ENCODE data around the gene COASY. TPM values are rescaled to one million over a fixed set of nuclear protein-coding genes. Genes with fewer than 3 reads are reported as not detected.

COASY gene
- total and polyA plus RNA-seq, 2 experiments from 2014 or later, result 60.1 to 72.1 TPM

DNA sequence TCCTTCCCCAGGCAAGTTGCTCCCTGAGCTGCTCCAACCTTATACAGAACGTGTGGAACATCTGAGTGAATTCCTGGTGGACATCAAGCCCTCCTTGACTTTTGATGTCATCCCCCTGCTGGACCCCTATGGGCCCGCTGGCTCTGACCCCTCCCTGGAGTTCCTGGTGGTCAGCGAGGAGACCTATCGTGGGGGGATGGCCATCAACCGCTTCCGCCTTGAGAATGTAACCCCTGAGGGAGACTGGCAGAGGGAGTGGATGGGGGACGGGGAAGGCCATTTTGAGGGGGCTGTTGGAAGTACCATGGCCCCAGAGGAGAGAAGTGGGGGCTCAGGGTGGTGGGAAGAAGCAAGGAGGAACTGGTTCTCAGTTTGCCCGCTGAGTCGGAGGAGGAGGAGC lies 2.0 kb downstream of the COASY start:
- peaks cover 27% of the 10 kb centered on the region for H3K79me2 ChIP-seq (replicated peaks; ENCODE audit: insufficient read depth)

More for the DNA sequence above, 2.0 kb downstream of the COASY start:
- H4K20me1 ChIP-seq (replicated peaks; ENCODE audit: insufficient read depth), result no peaks in the 10 kb centered on the region
- Mint-ChIP-seq H3K36me3 (ENCODE audit: low read depth) (peaks cover 38% of the 10 kb centered on the region), H3K4me1 (peaks cover 24% of the 10 kb centered on the region), H3K4me3 (peak overlapping the region; percentile 96), H3K27ac (no peak overlapping the region), H3K27me3 (ENCODE audit: insufficient read depth, low read depth, poor library complexity) (peaks cover 16% of the 10 kb centered on the region), H3K9me3 (no peaks in the 10 kb centered on the region)
- TF ChIP-seq POLR2AphosphoS5 (IDR thresholded peaks at IDR 0.05; ENCODE audit: low read depth) (no peak), ZNF331 (CRISPR knock-in tag; IDR thresholded peaks at IDR 0.05; ENCODE audit: low read depth) (no peak), CREB1 (CRISPR knock-in tag; IDR thresholded peaks at IDR 0.05; ENCODE audit: low read depth) (no peak), EZH2 (IDR thresholded peaks at IDR 0.05; ENCODE audit: low read depth, unreplicated experiment) (no peak)
- TF ChIP-seq, protein P1, sequence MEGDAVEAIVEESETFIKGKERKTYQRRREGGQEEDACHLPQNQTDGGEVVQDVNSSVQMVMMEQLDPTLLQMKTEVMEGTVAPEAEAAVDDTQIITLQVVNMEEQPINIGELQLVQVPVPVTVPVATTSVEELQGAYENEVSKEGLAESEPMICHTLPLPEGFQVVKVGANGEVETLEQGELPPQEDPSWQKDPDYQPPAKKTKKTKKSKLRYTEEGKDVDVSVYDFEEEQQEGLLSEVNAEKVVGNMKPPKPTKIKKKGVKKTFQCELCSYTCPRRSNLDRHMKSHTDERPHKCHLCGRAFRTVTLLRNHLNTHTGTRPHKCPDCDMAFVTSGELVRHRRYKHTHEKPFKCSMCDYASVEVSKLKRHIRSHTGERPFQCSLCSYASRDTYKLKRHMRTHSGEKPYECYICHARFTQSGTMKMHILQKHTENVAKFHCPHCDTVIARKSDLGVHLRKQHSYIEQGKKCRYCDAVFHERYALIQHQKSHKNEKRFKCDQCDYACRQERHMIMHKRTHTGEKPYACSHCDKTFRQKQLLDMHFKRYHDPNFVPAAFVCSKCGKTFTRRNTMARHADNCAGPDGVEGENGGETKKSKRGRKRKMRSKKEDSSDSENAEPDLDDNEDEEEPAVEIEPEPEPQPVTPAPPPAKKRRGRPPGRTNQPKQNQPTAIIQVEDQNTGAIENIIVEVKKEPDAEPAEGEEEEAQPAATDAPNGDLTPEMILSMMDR (conservative IDR thresholded peaks at IDR 0.05; ENCODE audit: low read depth in 2 of 2), result no peak
- TF ChIP-seq, protein P2, sequence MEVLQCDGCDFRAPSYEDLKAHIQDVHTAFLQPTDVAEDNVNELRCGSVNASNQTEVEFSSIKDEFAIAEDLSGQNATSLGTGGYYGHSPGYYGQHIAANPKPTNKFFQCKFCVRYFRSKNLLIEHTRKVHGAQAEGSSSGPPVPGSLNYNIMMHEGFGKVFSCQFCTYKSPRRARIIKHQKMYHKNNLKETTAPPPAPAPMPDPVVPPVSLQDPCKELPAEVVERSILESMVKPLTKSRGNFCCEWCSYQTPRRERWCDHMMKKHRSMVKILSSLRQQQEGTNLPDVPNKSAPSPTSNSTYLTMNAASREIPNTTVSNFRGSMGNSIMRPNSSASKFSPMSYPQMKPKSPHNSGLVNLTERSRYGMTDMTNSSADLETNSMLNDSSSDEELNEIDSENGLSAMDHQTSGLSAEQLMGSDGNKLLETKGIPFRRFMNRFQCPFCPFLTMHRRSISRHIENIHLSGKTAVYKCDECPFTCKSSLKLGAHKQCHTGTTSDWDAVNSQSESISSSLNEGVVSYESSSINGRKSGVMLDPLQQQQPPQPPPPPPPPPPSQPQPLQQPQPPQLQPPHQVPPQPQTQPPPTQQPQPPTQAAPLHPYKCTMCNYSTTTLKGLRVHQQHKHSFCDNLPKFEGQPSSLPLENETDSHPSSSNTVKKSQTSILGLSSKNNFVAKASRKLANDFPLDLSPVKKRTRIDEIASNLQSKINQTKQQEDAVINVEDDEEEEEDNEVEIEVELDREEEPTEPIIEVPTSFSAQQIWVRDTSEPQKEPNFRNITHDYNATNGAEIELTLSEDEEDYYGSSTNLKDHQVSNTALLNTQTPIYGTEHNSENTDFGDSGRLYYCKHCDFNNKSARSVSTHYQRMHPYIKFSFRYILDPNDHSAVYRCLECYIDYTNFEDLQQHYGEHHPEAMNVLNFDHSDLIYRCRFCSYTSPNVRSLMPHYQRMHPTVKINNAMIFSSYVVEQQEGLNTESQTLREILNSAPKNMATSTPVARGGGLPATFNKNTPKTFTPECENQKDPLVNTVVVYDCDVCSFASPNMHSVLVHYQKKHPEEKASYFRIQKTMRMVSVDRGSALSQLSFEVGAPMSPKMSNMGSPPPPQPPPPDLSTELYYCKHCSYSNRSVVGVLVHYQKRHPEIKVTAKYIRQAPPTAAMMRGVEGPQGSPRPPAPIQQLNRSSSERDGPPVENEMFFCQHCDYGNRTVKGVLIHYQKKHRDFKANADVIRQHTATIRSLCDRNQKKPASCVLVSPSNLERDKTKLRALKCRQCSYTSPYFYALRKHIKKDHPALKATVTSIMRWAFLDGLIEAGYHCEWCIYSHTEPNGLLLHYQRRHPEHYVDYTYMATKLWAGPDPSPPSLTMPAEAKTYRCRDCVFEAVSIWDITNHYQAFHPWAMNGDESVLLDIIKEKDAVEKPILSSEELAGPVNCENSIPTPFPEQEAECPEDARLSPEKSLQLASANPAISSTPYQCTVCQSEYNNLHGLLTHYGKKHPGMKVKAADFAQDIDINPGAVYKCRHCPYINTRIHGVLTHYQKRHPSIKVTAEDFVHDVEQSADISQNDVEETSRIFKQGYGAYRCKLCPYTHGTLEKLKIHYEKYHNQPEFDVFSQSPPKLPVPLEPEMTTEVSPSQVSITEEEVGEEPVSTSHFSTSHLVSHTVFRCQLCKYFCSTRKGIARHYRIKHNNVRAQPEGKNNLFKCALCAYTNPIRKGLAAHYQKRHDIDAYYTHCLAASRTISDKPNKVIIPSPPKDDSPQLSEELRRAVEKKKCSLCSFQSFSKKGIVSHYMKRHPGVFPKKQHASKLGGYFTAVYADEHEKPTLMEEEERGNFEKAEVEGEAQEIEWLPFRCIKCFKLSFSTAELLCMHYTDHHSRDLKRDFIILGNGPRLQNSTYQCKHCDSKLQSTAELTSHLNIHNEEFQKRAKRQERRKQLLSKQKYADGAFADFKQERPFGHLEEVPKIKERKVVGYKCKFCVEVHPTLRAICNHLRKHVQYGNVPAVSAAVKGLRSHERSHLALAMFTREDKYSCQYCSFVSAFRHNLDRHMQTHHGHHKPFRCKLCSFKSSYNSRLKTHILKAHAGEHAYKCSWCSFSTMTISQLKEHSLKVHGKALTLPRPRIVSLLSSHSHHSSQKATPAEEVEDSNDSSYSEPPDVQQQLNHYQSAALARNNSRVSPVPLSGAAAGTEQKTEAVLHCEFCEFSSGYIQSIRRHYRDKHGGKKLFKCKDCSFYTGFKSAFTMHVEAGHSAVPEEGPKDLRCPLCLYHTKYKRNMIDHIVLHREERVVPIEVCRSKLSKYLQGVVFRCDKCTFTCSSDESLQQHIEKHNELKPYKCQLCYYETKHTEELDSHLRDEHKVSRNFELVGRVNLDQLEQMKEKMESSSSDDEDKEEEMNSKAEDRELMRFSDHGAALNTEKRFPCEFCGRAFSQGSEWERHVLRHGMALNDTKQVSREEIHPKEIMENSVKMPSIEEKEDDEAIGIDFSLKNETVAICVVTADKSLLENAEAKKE (CRISPR knock-in tag; IDR thresholded peaks at IDR 0.05), result no peak
- no peak overlapping the region for H3K27ac ChIP-seq (ENCODE audit: low read depth)
- H3K36me3 ChIP-seq (ENCODE audit: insufficient read depth), result peaks cover 4% of the 10 kb centered on the region; the same call in 1 of the 2 replicates
- DNase-seq (ENCODE audit: low spot score) (no peak), ATAC-seq (no peak)
- H3K4me3 ChIP-seq, result no peak overlapping the region
- H3F3A ChIP-seq (replicated peaks; ENCODE audit: low read depth), result peaks cover 28% of the 10 kb centered on the region
- H3K27me3 ChIP-seq (ENCODE audit: insufficient read depth), result no peaks in the 10 kb centered on the region
- no peak overlapping the region for H2AFZ ChIP-seq
- H3K4me2 ChIP-seq, result no peak overlapping the region
- peaks cover 19% of the 10 kb centered on the region for H3K4me1 ChIP-seq (ENCODE audit: insufficient read depth)
- H3K9me2 ChIP-seq (ENCODE audit: insufficient read depth), result no peaks in the 10 kb centered on the region

Data from GM23338 (cell line).